Nephron (organoid): ENCODE data around the gene KLRF2.

Experiments
- H3K27ac Mint-ChIP-seq, 3 experiments: 2 replicates each; pipeline ENCODE4 v1.8.0; 2020; ENCODE audit warnings: mixed read lengths in 3 of 3, mild to moderate bottlenecking in 2 of 3, moderate library complexity in 1 of 3
- H3K27me3 Mint-ChIP-seq: 2 replicates; pipeline ENCODE4 v1.8.0; 2021; ENCODE audit warnings: low read depth, mild to moderate bottlenecking, moderate library complexity, mixed read lengths
- H3K36me3 Mint-ChIP-seq: 2 replicates; pipeline ENCODE4 v1.8.0; 2020; ENCODE audit warnings: low read depth, mixed read lengths
- H3K4me1 Mint-ChIP-seq: 2 replicates; pipeline ENCODE4 v1.8.0; 2020; ENCODE audit warnings: mixed read lengths
- H3K4me3 Mint-ChIP-seq, 3 experiments: 2 replicates each; pipeline ENCODE4 v1.8.0; 2020; ENCODE audit warnings: mild to moderate bottlenecking in 3 of 3, mixed read lengths in 3 of 3, moderate library complexity in 2 of 3
- H3K9me3 Mint-ChIP-seq: 2 replicates; pipeline ENCODE4 v1.8.0; 2020; ENCODE audit warnings: mixed read lengths
- TF ChIP-seq, protein P1 (sequence below), 3 experiments: fragments of 200-600 bp; sonication (generic); IDR thresholded peaks; one replicate each; pipeline ENCODE4 v1.5.0; 2021; ENCODE audit warnings: antibody characterized with exemption in 3 of 3; ENCODE audit not compliant: unreplicated experiment in 3 of 3

The KLRF2 gene, protein sequence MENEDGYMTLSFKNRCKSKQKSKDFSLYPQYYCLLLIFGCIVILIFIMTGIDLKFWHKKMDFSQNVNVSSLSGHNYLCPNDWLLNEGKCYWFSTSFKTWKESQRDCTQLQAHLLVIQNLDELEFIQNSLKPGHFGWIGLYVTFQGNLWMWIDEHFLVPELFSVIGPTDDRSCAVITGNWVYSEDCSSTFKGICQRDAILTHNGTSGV

DNA sequence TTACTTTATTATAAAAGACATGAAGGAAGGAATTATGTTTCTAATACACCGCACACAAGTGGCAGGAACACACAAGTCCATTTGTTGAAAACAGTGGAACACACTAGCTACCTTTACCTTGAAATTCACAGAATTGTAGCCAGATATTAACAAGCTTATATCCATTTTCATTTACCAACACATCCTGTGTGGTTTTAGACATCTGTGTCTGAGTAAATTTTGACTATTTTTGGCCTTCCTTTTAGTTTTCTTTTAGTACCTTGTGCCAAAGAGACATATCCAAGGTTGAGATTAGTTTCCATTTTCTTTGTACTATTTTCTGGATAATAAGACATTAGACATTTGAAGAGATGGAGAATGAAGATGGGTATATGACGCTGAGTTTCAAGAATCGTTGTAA is at the start of gene KLRF2:
Gene KLRF2 (plus strand): TSS at position 244 of the 400 bp plus-strand sequence. CDS start 107 bp downstream, at position 351.
- H3K27ac Mint-ChIP-seq = no peak within 1 kb of the TSS
- H3K4me1 Mint-ChIP-seq = no peaks in the 10 kb centered on the region
- no peak within 1 kb of the TSS for H3K4me3 Mint-ChIP-seq
- no peaks in the 10 kb centered on the region for H3K9me3 Mint-ChIP-seq
- H3K36me3 Mint-ChIP-seq = no peaks in the 10 kb centered on the region
- TF ChIP-seq, protein P1, sequence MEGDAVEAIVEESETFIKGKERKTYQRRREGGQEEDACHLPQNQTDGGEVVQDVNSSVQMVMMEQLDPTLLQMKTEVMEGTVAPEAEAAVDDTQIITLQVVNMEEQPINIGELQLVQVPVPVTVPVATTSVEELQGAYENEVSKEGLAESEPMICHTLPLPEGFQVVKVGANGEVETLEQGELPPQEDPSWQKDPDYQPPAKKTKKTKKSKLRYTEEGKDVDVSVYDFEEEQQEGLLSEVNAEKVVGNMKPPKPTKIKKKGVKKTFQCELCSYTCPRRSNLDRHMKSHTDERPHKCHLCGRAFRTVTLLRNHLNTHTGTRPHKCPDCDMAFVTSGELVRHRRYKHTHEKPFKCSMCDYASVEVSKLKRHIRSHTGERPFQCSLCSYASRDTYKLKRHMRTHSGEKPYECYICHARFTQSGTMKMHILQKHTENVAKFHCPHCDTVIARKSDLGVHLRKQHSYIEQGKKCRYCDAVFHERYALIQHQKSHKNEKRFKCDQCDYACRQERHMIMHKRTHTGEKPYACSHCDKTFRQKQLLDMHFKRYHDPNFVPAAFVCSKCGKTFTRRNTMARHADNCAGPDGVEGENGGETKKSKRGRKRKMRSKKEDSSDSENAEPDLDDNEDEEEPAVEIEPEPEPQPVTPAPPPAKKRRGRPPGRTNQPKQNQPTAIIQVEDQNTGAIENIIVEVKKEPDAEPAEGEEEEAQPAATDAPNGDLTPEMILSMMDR (IDR thresholded peaks at IDR 0.05; ENCODE audit: unreplicated experiment in 3 of 3) = no peak
- peaks cover 3% of the 10 kb centered on the region for H3K27me3 Mint-ChIP-seq

DNA sequence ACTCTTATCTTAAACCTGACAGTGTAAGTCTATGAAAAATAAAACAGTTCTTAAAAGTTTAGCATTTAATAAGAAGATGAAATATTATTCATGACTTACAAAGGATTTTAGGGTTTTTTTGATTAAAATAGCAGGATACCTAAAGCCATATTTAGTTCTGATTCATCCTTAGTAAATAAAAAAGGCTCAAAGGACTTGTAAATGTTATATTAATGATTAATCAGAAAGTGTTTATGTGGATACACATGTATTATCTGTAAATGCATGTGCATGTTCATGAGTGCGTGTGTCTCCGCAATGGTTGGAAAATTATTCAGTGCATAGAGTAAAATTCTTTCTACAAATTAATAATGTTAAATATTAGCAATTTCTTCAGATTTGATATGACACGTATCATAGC is 49.6 kb upstream of the KLRF2 start:
- Mint-ChIP-seq H3K27ac (no peak overlapping the region), H3K27me3 (peaks cover 3% of the 10 kb centered on the region), H3K4me1 (no peaks in the 10 kb centered on the region), H3K9me3 (no peaks in the 10 kb centered on the region), H3K36me3 (no peaks in the 10 kb centered on the region), H3K4me3 (no peak overlapping the region)
- TF ChIP-seq, protein P1 (IDR thresholded peaks at IDR 0.05; ENCODE audit: unreplicated experiment in 3 of 3) = no peak

DNA sequence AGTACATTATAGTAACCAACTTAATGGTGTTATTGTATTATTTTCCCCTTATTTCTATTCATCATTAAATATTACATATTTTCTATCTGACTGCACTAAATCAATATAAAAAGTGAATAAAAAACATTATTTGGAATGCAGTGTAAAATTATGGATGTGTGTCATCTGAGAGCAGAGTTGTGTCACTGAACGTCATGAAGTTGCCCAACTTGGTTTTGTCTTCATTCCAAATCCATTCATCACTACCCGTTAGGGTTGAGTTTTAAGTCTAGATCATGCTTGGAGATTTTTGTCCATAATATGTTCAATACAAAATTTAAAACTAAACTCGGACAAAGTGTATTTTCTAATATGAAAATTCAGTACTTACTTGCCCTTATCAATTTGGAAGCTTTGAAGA is 37.9 kb upstream of the KLRF2 start:
- Mint-ChIP-seq H3K4me1 (no peaks in the 10 kb centered on the region), H3K27ac (no peak overlapping the region), H3K27me3 (no peaks in the 10 kb centered on the region), H3K4me3 (no peak overlapping the region), H3K9me3 (no peaks in the 10 kb centered on the region), H3K36me3 (no peaks in the 10 kb centered on the region)
- TF ChIP-seq, protein P1 (IDR thresholded peaks at IDR 0.05; ENCODE audit: unreplicated experiment in 3 of 3) = no peak

DNA sequence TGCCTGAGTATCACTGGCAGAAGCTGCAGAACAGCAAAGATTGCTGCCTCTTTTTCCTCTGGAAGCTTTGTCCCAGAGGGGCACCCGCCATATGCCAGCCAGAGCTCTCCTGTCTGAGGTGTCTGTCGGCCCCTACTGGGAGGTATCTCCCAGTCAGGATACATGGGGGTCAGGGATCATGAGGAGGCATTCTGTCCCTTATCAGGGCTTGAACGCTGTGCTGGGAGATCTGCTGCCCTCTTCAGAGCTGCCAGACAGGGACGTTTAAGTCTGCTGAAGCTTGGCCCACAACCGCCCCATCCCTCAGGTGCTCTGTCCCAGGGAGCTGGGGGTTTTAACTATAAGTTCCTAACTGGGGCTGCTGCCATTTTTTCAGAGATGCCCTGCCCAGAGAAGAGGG is 32.4 kb upstream of the KLRF2 start:
- no peak overlapping the region for H3K4me3 Mint-ChIP-seq
- H3K4me1 Mint-ChIP-seq = no peaks in the 10 kb centered on the region
- H3K27ac Mint-ChIP-seq = no peak overlapping the region
- H3K36me3 Mint-ChIP-seq = no peaks in the 10 kb centered on the region
- no peaks in the 10 kb centered on the region for H3K27me3 Mint-ChIP-seq
- TF ChIP-seq, protein P1 (IDR thresholded peaks at IDR 0.05; ENCODE audit: unreplicated experiment in 3 of 3) = no peak
- no peaks in the 10 kb centered on the region for H3K9me3 Mint-ChIP-seq

DNA sequence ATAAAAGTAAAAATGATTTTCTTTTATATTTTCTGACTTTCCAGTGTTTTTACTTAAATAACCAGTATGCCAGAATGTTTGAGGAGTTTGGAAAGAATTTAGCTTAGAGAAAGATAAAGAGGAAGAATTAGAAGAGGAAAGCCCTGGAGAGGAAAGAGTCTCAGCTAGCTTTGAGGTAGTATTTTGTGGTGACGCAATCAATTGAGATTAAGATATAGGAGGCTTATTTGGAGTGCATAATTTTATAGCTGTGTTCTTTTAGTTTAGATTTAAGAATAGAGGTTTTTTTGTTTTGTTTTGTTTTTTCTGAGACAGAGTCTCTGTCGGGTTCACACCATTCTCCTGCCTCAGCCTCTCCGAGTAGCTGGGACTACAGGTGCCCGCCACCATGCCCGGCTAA is 30.2 kb upstream of the KLRF2 start:
- Mint-ChIP-seq H3K9me3 (no peaks in the 10 kb centered on the region), H3K4me1 (no peaks in the 10 kb centered on the region), H3K27me3 (no peaks in the 10 kb centered on the region), H3K36me3 (no peaks in the 10 kb centered on the region), H3K4me3 (no peak overlapping the region), H3K27ac (no peak overlapping the region)
- TF ChIP-seq, protein P1 (IDR thresholded peaks at IDR 0.05; ENCODE audit: unreplicated experiment in 3 of 3) = no peak

DNA sequence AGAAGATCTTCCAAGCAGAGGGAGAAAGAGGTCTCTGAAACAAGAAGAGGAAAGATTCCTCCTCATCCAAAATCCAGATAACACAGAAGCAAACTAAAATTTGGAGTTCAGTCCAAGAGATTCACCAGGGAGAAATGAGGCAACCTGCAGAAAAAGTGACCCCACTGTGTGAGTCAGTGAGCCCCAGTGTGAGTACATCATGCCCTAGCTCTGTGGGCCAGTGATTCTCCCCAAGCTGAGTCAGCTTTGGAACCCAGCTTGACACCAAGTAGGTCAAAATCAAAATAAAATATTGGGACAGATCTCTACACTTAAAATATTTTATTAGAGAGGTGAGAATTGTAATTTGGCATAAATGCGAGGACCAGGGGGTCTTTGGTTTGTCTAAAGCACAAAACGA is 29.4 kb upstream of the KLRF2 start:
- Mint-ChIP-seq H3K36me3 (no peaks in the 10 kb centered on the region), H3K4me1 (no peaks in the 10 kb centered on the region), H3K4me3 (no peak overlapping the region), H3K27me3 (no peaks in the 10 kb centered on the region), H3K27ac (no peak overlapping the region), H3K9me3 (no peaks in the 10 kb centered on the region)
- TF ChIP-seq, protein P1 (IDR thresholded peaks at IDR 0.05; ENCODE audit: unreplicated experiment in 3 of 3) = no peak
